Measurements from ENCODE around the gene SOHLH2. TPM values are rescaled to one million over a fixed set of nuclear protein-coding genes. Genes with fewer than 3 reads are reported as not detected.

Gene SOHLH2
- total RNA-seq, 1 donor, result 0.43 TPM

- no peak for DNase-seq (ENCODE audit: low read depth)
- H3K4me3 ChIP-seq (ENCODE audit: low read depth, low read length), result no peak overlapping the region
- TF ChIP-seq CTCF (IDR thresholded peaks at IDR 0.05; ENCODE audit: insufficient read depth, low read depth, low read length), result no peak
These were observed 22.2 kb downstream of the SOHLH2 start for GRCh38 chr13:36192166-36192565.

GRCh38 chr13:36190771-36191170, 23.6 kb downstream of the SOHLH2 start:
- H3K4me3 ChIP-seq (ENCODE audit: low read depth, low read length), result no peak overlapping the region
- TF ChIP-seq CTCF (IDR thresholded peaks at IDR 0.05; ENCODE audit: insufficient read depth, low read depth, low read length), result no peak
- no peak for DNase-seq (ENCODE audit: low read depth)

GRCh38 chr13:36188441-36188840, 25.9 kb downstream of the SOHLH2 start:
- no peak for TF ChIP-seq CTCF (IDR thresholded peaks at IDR 0.05; ENCODE audit: insufficient read depth, low read depth, low read length)
- DNase-seq (ENCODE audit: low read depth), result no peak
- H3K4me3 ChIP-seq (ENCODE audit: low read depth, low read length), result no peak overlapping the region

- no peak for DNase-seq (ENCODE audit: low read depth)
- no peak for TF ChIP-seq CTCF (IDR thresholded peaks at IDR 0.05; ENCODE audit: insufficient read depth, low read depth, low read length)
- H3K4me3 ChIP-seq (ENCODE audit: low read depth, low read length), result no peak overlapping the region
These were observed 30.5 kb downstream of the SOHLH2 start for GRCh38 chr13:36183901-36184300.

GRCh38 chr13:36175621-36176020, 38.7 kb downstream of the SOHLH2 start:
- DNase-seq (ENCODE audit: low read depth), result no peak
- no peak for TF ChIP-seq CTCF (IDR thresholded peaks at IDR 0.05; ENCODE audit: insufficient read depth, low read depth, low read length)
- H3K4me3 ChIP-seq (ENCODE audit: low read depth, low read length), result no peak overlapping the region

GRCh38 chr13:36174923-36175322, 39.4 kb downstream of the SOHLH2 start:
- H3K4me3 ChIP-seq (ENCODE audit: low read depth, low read length), result no peak overlapping the region
- no peak for TF ChIP-seq CTCF (IDR thresholded peaks at IDR 0.05; ENCODE audit: insufficient read depth, low read depth, low read length)
- no peak for DNase-seq (ENCODE audit: low read depth)

GRCh38 chr13:36173571-36174322, 40.6 kb downstream of the SOHLH2 start:
- no peak for DNase-seq (ENCODE audit: low read depth)
- TF ChIP-seq CTCF (IDR thresholded peaks at IDR 0.05; ENCODE audit: insufficient read depth, low read depth, low read length), result no peak
- no peak overlapping the region for H3K4me3 ChIP-seq (ENCODE audit: low read depth, low read length)
